Articular chondrocyte of knee joint (primary cell): ENCODE data around the gene CNDP1. TPM values are rescaled to one million over a fixed set of nuclear protein-coding genes. Genes with fewer than 3 reads are reported as not detected.

Experiments used
- total RNA-seq: library from RNA; depleted of rRNA; stranded (reverse); fragments of >200 nt; gene quantifications from 2 replicates; pipeline ENCODE4 v1.2.3, GENCODE V29; 2012

Gene CNDP1, protein sequence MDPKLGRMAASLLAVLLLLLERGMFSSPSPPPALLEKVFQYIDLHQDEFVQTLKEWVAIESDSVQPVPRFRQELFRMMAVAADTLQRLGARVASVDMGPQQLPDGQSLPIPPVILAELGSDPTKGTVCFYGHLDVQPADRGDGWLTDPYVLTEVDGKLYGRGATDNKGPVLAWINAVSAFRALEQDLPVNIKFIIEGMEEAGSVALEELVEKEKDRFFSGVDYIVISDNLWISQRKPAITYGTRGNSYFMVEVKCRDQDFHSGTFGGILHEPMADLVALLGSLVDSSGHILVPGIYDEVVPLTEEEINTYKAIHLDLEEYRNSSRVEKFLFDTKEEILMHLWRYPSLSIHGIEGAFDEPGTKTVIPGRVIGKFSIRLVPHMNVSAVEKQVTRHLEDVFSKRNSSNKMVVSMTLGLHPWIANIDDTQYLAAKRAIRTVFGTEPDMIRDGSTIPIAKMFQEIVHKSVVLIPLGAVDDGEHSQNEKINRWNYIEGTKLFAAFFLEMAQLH
- 0.11 and 0.26 TPM in 2 replicates for total RNA-seq

GRCh38 chr18:74534150-74534969, at the start of gene CNDP1:
TSS of gene CNDP1 (plus strand) at chr18:74534500. CDS start at chr18:74534668, 168 bp downstream.

GRCh38 chr18:74495581-74496507, 38.5 kb upstream of the CNDP1 start, which contains the start of gene CNDP2:
TSS of gene CNDP2 (plus strand) at chr18:74496363. CDS start at chr18:74499974, 3,611 bp downstream.

DNA sequence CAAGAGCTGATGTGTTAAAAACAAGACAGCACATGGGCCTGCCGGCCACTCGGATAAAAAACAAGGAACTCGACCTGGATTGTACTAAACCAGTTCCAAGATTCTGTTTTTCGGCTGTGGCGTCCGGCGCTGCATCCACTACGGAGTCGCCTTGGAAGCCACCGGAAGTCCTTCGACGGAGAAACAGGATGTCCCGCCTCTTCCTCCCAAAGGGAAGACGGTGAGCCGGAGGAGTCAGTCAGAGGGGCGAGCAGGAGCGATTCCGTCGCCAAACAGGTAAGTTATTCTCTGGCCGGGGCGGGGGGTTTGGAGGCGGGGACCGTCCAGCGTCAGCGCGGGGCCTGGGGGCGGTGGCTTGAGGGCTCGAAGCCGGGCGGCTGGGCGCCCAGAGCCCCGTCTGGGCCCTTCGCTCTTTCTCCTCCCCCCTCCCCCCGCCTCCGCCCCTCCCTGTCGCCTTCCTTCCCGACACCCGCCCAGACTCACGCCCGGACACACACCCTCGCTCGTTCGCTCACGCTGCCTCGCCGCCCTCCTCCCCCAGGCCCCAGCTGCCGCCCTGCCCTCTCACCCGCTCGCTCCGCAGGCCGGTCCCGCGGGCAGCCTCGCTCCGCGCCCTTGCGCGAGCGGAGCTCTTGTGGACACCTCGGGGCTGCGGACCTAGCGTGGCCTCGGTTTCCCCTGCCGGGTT, 63.5 kb downstream of the CNDP1 start, which contains the start of gene ZNF407:
Gene ZNF407, plus strand, starts transcription at position 209 of the 688 bp plus-strand sequence. CDS start 33,150 bp downstream, outside the sequence.

Other genes starting within 250 kb of the CNDP1 start
- 22.7 and 29.1 TPM in 2 replicates for gene CYB5A, start 242.5 kb upstream of the CNDP1 start, total RNA-seq
- not detected in 2 replicates for gene C18orf63, start 218.7 kb upstream of the CNDP1 start, total RNA-seq
- gene DIPK1C, start 77.2 kb upstream of the CNDP1 start, total RNA-seq = not detected in 2 replicates
- gene CNDP2, start 38.1 kb upstream of the CNDP1 start, total RNA-seq = 34.8 and 35.1 TPM in 2 replicates
- 23.5 and 25.7 TPM in 2 replicates for gene ZNF407, start 63.4 kb downstream of the CNDP1 start, total RNA-seq